Testis (tissue), 3 donors: ENCODE measurements around the gene KCNAB2. TPM values are rescaled to one million over a fixed set of nuclear protein-coding genes. Genes with fewer than 3 reads are reported as not detected.

Experiments used
- DNase-seq: peaks from one replicate; pipeline ENCODE4 v3.0.0-alpha.2; 2019
- H3K27ac ChIP-seq, 2 donors: fragments of 200-600 bp; sonication (generic); one replicate each; pipeline ENCODE4 v1.5.1; 2019
- H3K27me3 ChIP-seq: fragments of 200-600 bp; sonication (generic); one replicate; pipeline ENCODE4 v1.5.1; 2019
- H3K36me3 ChIP-seq: fragments of 200-600 bp; sonication (generic); one replicate; pipeline ENCODE4 v1.5.1; 2017; ENCODE audit warnings: low read depth; ENCODE audit errors: missing control alignments
- H3K4me1 ChIP-seq: fragments of 200-600 bp; sonication (generic); one replicate; pipeline ENCODE4 v1.5.1; 2019
- H3K4me3 ChIP-seq, 2 donors: fragments of 200-600 bp; sonication (generic); one replicate each; pipeline ENCODE4 v1.5.1; 2017 to 2019
- H3K9me3 ChIP-seq: fragments of 200-600 bp; sonication (generic); one replicate; pipeline ENCODE4 v1.5.1; 2017
- POLR2A ChIP-seq: fragments of 450-650 bp; IDR thresholded peaks from one replicate; pipeline ENCODE4 v1.6.1; 2017; ENCODE audit warnings: antibody characterized with exemption, mild to moderate bottlenecking, moderate library complexity
- WGBS, 2 donors: methylation state at CpG; one replicate each; pipeline ENCODE4 v1.1.5; 2018; 5-methylcytosine and 5-hydroxymethylcytosine counted together
- intact Hi-C: fragments of 100-400 bp; cut with DNase I; formaldehyde crosslinking; loops from one replicate; pipeline ENCODE4 v1.15.1; 2023; ENCODE audit warnings: low total_unique reads
- polyA plus RNA-seq: library from polyadenylated mRNA; stranded (reverse); fragments of 350-450 nt; fragmentation: Illumina TruSeq; extraction: RNeasy Lipid Tissue Mini Kit (QIAGEN cat#74804); gene quantifications from one replicate; pipeline ENCODE4 v1.2.3, GENCODE V29; 2014; ENCODE audit warnings: low read depth, low replicate concordance; ENCODE audit not compliant: insufficient read depth
- total RNA-seq, 2 donors: library from RNA; depleted of rRNA; stranded (reverse); fragments of >200 nt; gene quantifications; one replicate each; pipeline ENCODE4 v1.2.3, GENCODE V29; 2016
- TF ChIP-seq, protein P1 (sequence below), 3 experiments: fragments of 450-650 bp in 2 of 3; fragments of 200-600 bp in 1 of 3; sonication (generic) in 1 of 3; IDR thresholded peaks; one replicate each; pipeline ENCODE4 v1.5.1; 2016 to 2019; ENCODE audit warnings: antibody characterized with exemption in 3 of 3, mild to moderate bottlenecking in 2 of 3, moderate library complexity in 1 of 3

KCNAB2 gene
- total and polyA plus RNA-seq, 3 donors from 2014 or later = 9.0 to 9.8 (median 9.3) TPM

DNA sequence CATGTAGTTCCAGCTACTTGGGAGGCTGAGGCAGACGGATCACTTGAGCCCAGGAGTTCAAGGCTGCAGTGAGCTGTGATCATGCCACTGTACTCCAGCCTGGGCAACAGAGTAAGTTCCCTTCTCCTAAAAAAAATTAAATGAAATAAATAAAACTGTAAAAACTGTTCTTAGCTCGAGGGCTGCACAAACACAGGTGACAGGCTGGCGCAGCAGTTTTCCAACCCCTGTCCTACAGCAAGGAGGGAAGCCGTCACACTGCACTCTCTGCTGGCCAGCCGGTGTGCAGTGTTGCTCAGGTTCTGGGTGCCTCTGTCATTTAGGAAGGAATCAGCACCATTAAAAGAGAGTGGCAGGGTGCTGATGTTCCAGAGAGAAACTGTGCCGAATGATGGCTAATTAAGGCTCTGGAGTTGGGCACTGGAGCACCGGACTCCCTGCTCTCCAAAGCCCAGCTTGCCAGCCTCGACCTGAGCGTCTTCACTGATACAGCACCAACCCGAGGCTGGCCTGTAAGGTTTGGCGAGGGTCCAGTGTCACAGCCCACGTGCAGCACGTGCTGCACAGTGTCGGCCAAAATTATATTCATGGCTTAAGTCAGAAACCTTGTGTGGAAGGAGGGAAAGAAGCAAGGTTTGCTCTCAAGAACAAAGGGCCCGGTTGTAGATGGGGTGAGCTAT is 26.4 kb upstream of the KCNAB2 start:
- WGBS, 2 donors = 67 to 75% methylated on average over 15 of the region's 15 CpGs
- TF ChIP-seq, protein P1, sequence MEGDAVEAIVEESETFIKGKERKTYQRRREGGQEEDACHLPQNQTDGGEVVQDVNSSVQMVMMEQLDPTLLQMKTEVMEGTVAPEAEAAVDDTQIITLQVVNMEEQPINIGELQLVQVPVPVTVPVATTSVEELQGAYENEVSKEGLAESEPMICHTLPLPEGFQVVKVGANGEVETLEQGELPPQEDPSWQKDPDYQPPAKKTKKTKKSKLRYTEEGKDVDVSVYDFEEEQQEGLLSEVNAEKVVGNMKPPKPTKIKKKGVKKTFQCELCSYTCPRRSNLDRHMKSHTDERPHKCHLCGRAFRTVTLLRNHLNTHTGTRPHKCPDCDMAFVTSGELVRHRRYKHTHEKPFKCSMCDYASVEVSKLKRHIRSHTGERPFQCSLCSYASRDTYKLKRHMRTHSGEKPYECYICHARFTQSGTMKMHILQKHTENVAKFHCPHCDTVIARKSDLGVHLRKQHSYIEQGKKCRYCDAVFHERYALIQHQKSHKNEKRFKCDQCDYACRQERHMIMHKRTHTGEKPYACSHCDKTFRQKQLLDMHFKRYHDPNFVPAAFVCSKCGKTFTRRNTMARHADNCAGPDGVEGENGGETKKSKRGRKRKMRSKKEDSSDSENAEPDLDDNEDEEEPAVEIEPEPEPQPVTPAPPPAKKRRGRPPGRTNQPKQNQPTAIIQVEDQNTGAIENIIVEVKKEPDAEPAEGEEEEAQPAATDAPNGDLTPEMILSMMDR (IDR thresholded peaks at IDR 0.05) = no peak
- TF ChIP-seq POLR2A = no peak
- Histone ChIP-seq H3K36me3 (no peaks in the 10 kb centered on the region), H3K9me3 (no peaks in the 10 kb centered on the region), H3K4me1 (no peaks in the 10 kb centered on the region), H3K4me3 (no peak overlapping the region), H3K27me3 (no peaks in the 10 kb centered on the region), H3K27ac (no peak overlapping the region)
- intact Hi-C loops = no loop called here
- no peak for DNase-seq

DNA sequence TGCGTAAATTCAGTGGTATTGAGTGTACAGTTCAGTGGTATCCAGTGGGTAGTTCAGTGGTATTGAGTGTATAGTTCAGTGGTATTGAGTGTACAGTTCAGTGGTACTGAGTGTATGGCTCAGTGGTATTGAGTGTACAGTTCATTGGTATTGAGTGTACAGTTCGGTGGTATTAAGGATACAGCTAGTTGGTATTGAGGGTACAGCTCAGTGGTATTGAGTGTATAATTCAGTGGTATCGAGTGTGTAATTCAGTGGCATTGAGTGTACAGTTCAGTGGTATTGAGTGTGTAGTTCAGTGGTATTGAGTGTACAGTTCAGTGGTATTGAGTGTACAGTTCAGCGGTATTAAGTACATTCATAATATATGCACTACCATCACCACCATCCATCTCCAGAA is 23.5 kb upstream of the KCNAB2 start:
- no peaks in the 10 kb centered on the region for H3K9me3 ChIP-seq
- intact Hi-C loops = no loop called here
- H3K4me1 ChIP-seq = no peaks in the 10 kb centered on the region
- DNase-seq = no peak
- H3K36me3 ChIP-seq = no peaks in the 10 kb centered on the region
- H3K4me3 ChIP-seq = no peak overlapping the region
- TF ChIP-seq, protein P1 (IDR thresholded peaks at IDR 0.05) = no peak
- no peak for TF ChIP-seq POLR2A
- H3K27ac ChIP-seq = no peak overlapping the region
- WGBS, 2 donors = 91% methylated on average over 4 of the region's 4 CpGs
- no peaks in the 10 kb centered on the region for H3K27me3 ChIP-seq

DNA sequence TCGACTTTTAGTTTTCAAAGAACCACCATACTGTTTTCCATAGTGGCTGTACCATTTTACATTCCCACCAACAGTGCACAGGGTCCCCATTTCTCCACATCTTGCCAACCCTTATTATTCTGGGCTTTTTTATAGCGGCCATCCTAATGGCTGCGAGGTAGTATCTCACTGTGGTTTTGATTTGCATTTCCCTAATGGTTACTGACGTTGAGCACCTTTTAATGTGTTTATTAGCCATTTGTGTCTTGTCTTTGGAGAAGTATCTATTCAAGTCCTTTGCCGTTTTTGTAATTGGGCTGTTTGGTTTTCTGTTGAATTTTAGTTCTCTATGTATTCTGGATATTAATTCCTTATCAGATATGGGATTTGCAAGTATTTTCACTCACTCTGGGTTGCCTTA is 22.3 kb upstream of the KCNAB2 start:
- H3K9me3 ChIP-seq = no peaks in the 10 kb centered on the region
- 91 to 95% methylated on average over 5 of the region's 5 CpGs for WGBS, 2 donors
- no peak for DNase-seq
- no peak overlapping the region for H3K4me3 ChIP-seq
- intact Hi-C loops = no loop called here
- no peaks in the 10 kb centered on the region for H3K27me3 ChIP-seq
- TF ChIP-seq, protein P1 (IDR thresholded peaks at IDR 0.05) = no peak
- no peak for TF ChIP-seq POLR2A
- no peaks in the 10 kb centered on the region for H3K4me1 ChIP-seq
- no peak overlapping the region for H3K27ac ChIP-seq
- no peaks in the 10 kb centered on the region for H3K36me3 ChIP-seq

DNA sequence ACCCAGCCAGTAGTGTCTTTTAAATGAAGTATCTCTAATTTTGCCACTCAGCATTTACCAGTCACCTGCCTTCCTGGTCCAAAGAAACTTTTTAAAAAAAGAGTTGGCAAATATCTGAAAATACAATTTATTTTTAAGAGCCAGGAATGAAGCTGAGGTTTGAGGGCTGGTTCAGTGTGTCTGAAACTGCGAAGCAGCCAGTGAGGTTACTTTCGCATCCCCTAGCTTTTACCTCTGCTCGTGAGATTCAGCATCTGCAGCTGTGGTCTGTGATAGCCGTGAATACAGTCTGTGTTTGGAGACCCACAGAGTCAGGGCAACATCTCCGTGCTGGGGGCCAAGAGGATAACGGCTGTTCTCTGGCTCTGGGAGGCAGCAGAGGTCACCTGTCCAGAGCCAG is 21.3 kb upstream of the KCNAB2 start:
- DNase-seq = no peak
- TF ChIP-seq POLR2A = no peak
- TF ChIP-seq, protein P1 (IDR thresholded peaks at IDR 0.05) = no peak
- WGBS, 2 donors = 84 to 86% methylated on average over 6 of the region's 6 CpGs
- H3K4me3 ChIP-seq = no peak overlapping the region
- no peaks in the 10 kb centered on the region for H3K27me3 ChIP-seq
- H3K36me3 ChIP-seq = no peaks in the 10 kb centered on the region
- intact Hi-C loops = no loop called here
- no peak overlapping the region for H3K27ac ChIP-seq
- H3K9me3 ChIP-seq = no peaks in the 10 kb centered on the region
- H3K4me1 ChIP-seq = no peaks in the 10 kb centered on the region
